H9 (cell line): Measurements from ENCODE around the gene THBS4. TPM values are rescaled to one million over a fixed set of nuclear protein-coding genes. Genes with fewer than 3 reads are reported as not detected.

ENCODE experiments used
- DNase-seq: peaks from one replicate; pipeline ENCODE4 v3.0.0-alpha.2; 2017
- H2AFZ ChIP-seq: one replicate; pipeline ENCODE4 v1.6.1; 2013; ENCODE audit warnings: mild to moderate bottlenecking, low read length, control low read depth, moderate library complexity
- H2AK5ac ChIP-seq: 2 replicates; pipeline ENCODE4 v1.6.1; 2013; ENCODE audit warnings: low read length, control low read depth, mixed read lengths; ENCODE audit not compliant: insufficient read length
- H2BK120ac ChIP-seq: one replicate; pipeline ENCODE4 v1.6.1; 2013; ENCODE audit warnings: low read depth, mild to moderate bottlenecking, low read length, control low read depth, inconsistent platforms; ENCODE audit not compliant: poor library complexity, severe bottlenecking
- H2BK12ac ChIP-seq: 2 replicates; pipeline ENCODE4 v1.6.1; 2013; ENCODE audit warnings: low read length, control low read depth, mixed read lengths, low read depth; ENCODE audit not compliant: insufficient read length
- H2BK15ac ChIP-seq: 2 replicates; pipeline ENCODE4 v1.6.1; 2013; ENCODE audit warnings: low read depth, low read length, control low read depth
- H2BK20ac ChIP-seq: one replicate; pipeline ENCODE4 v1.6.1; 2013; ENCODE audit warnings: low read depth, mild to moderate bottlenecking, low read length, control low read depth, inconsistent platforms; ENCODE audit not compliant: poor library complexity, severe bottlenecking
- H2BK5ac ChIP-seq: 2 replicates; pipeline ENCODE4 v1.6.1; 2013; ENCODE audit warnings: low read length, control low read depth, mixed read lengths; ENCODE audit not compliant: insufficient read length
- H3K14ac ChIP-seq: 2 replicates; pipeline ENCODE4 v1.6.1; 2013; ENCODE audit warnings: low read length, control low read depth; ENCODE audit not compliant: insufficient read depth
- H3K18ac ChIP-seq: 2 replicates; pipeline ENCODE4 v1.6.1; 2013; ENCODE audit warnings: low read depth, mild to moderate bottlenecking, mixed read lengths, low read length, control low read depth; ENCODE audit not compliant: insufficient read length
- H3K23ac ChIP-seq: 2 replicates; pipeline ENCODE4 v1.6.1; 2013; ENCODE audit warnings: low read length, control low read depth, mixed read lengths, low read depth; ENCODE audit not compliant: insufficient read length
- H3K23me2 ChIP-seq: 2 replicates; pipeline ENCODE4 v1.6.1; 2013; ENCODE audit warnings: low read depth, mild to moderate bottlenecking, mixed read lengths, low read length, control low read depth; ENCODE audit not compliant: insufficient read length, poor library complexity, severe bottlenecking
- H3K27ac ChIP-seq: 2 replicates; pipeline ENCODE4 v1.5.1; 2013; ENCODE audit warnings: low read length, control low read depth, mixed read lengths, low read depth; ENCODE audit not compliant: insufficient read length
- H3K27me3 ChIP-seq: 2 replicates; pipeline ENCODE4 v1.6.1; 2013; ENCODE audit warnings: low read length, control low read depth, inconsistent platforms; ENCODE audit not compliant: insufficient read depth
- H3K4ac ChIP-seq: 2 replicates; pipeline ENCODE4 v1.6.1; 2013; ENCODE audit warnings: low read depth, mild to moderate bottlenecking, control low read depth, inconsistent platforms, low read length, moderate library complexity
- H3K4me1 ChIP-seq: 2 replicates; pipeline ENCODE4 v1.6.1; 2013; ENCODE audit warnings: low read length, control low read depth, inconsistent platforms; ENCODE audit not compliant: insufficient read depth
- H3K4me2 ChIP-seq: 2 replicates; pipeline ENCODE4 v1.6.1; 2013; ENCODE audit warnings: low read length, control low read depth, mixed read lengths; ENCODE audit not compliant: insufficient read length, insufficient read depth
- H3K56ac ChIP-seq: 2 replicates; pipeline ENCODE4 v1.6.1; 2013; ENCODE audit warnings: low read depth, mild to moderate bottlenecking, mixed read lengths, low read length, control low read depth; ENCODE audit not compliant: insufficient read length
- H3K79me1 ChIP-seq: 2 replicates; pipeline ENCODE4 v1.6.1; 2013; ENCODE audit warnings: low read depth, mild to moderate bottlenecking, moderate library complexity, low read length, control low read depth, inconsistent platforms; ENCODE audit not compliant: insufficient read depth, poor library complexity, severe bottlenecking
- H3K79me2 ChIP-seq: 2 replicates; pipeline ENCODE4 v1.6.1; 2013; ENCODE audit warnings: low read length, control low read depth, inconsistent platforms; ENCODE audit not compliant: insufficient read depth
- H3K9ac ChIP-seq: 2 replicates; pipeline ENCODE4 v1.6.1; 2013; ENCODE audit warnings: low read length, control low read depth, mixed read lengths; ENCODE audit not compliant: insufficient read length; ENCODE audit errors: extremely low read depth
- H3K9me3 ChIP-seq: one replicate; pipeline ENCODE4 v1.6.1; 2013; ENCODE audit warnings: low read depth, low read length, inconsistent platforms; ENCODE audit not compliant: control insufficient read depth
- H3T11ph ChIP-seq: one replicate; pipeline ENCODE4 v1.6.1; 2013; ENCODE audit warnings: mild to moderate bottlenecking, low read length, control low read depth, inconsistent platforms
- H4K20me1 ChIP-seq: one replicate; pipeline ENCODE4 v1.6.1; 2013; ENCODE audit not compliant: control insufficient read depth, insufficient read length, insufficient read depth
- H4K5ac ChIP-seq: 2 replicates; pipeline ENCODE4 v1.6.1; 2013; ENCODE audit warnings: low read depth, mild to moderate bottlenecking, mixed read lengths, low read length, control low read depth; ENCODE audit not compliant: insufficient read length
- H4K8ac ChIP-seq: replicated peaks from 2 replicates; pipeline ENCODE4 v1.6.1; 2013; ENCODE audit warnings: low read length, control low read depth, mixed read lengths, low read depth; ENCODE audit not compliant: insufficient read length
- H4K91ac ChIP-seq: 2 replicates; pipeline ENCODE4 v1.6.1; 2013; ENCODE audit warnings: low read depth, mild to moderate bottlenecking, moderate library complexity, mixed read lengths, low read length, control low read depth; ENCODE audit not compliant: insufficient read length
- H3K27ac Mint-ChIP-seq, 3 experiments: 2 replicates in 2 of 3; 3 replicates in 1 of 3; pipeline ENCODE4 v1.8.0; 2020 to 2021; ENCODE audit warnings: mixed read lengths in 3 of 3, mild to moderate bottlenecking in 1 of 3, moderate library complexity in 1 of 3
- H3K27me3 Mint-ChIP-seq: 2 replicates; pipeline ENCODE4 v1.8.0; 2021; ENCODE audit warnings: low read depth, mild to moderate bottlenecking, moderate library complexity, mixed read lengths
- H3K36me3 Mint-ChIP-seq, 3 experiments: 2 replicates in 2 of 3; 3 replicates in 1 of 3; pipeline ENCODE4 v1.8.0; 2020 to 2021; ENCODE audit warnings: low read depth in 3 of 3, mixed read lengths in 3 of 3; ENCODE audit not compliant: insufficient read depth in 1 of 3
- H3K4me1 Mint-ChIP-seq, 2 experiments: 2 replicates each; pipeline ENCODE4 v1.8.0; 2020; ENCODE audit warnings: mixed read lengths in 2 of 2
- H3K4me3 Mint-ChIP-seq, 2 experiments: 2 replicates in 1 of 2; 3 replicates in 1 of 2; pipeline ENCODE4 v1.8.0; 2020 to 2021; ENCODE audit warnings: mild to moderate bottlenecking in 2 of 2, mixed read lengths in 2 of 2, moderate library complexity in 1 of 2
- H3K9me3 Mint-ChIP-seq, 2 experiments: 2 replicates in 1 of 2; 3 replicates in 1 of 2; pipeline ENCODE4 v1.8.0; 2020; ENCODE audit warnings: mild to moderate bottlenecking in 2 of 2, mixed read lengths in 2 of 2, moderate library complexity in 1 of 2
- WGBS: extraction: QIAGEN DNeasy Blood & Tissue Kit; methylation state at CpG from one replicate; pipeline ENCODE4 v1.1.7; 2013; ENCODE audit warnings: missing lambda C conversion rate, low lambda C conversion rate, mixed read lengths; ENCODE audit not compliant: insufficient read length; ENCODE audit errors: extremely low coverage; 5-methylcytosine and 5-hydroxymethylcytosine counted together
- total RNA-seq: library from RNA; stranded (reverse); gene quantifications from 2 replicates; pipeline ENCODE4 v1.2.1, GENCODE V29; 2021
- TF ChIP-seq, protein P1 (sequence below): fragments of 200-600 bp; sonication (generic); conservative IDR thresholded peaks from 3 replicates; pipeline ENCODE4 v1.8.0; 2021; ENCODE audit warnings: antibody characterized with exemption, mild to moderate bottlenecking

The THBS4 gene
- total RNA-seq, 1 experiment from 2014 or later, result 19.0 TPM

DNA sequence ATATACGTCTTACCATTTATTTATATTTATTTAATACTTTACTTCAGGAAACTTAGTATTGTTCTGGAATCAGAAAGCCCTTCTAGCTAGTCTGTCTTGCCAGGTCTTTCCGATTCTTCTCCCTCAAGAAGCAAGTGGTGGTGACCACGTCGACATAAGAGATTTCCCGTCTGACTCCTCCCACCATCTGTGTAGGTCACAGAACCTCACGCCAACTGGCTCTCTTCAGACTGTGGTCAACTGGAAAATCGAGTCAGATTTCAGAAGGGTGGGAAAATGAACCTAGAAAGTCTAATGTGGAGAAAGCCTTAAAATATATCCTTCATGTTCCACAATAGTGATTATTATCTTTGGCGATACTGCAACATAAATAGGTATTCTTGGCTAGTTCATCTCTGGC lies 17.3 kb downstream of the THBS4 start:
- H3K4me1 Mint-ChIP-seq, result peaks cover 11% of the 10 kb centered on the region in 2 experiments
- no peaks in the 10 kb centered on the region for H3K27me3 ChIP-seq

More for the DNA sequence above, 17.3 kb downstream of the THBS4 start:
- Histone ChIP-seq H3T11ph (no peak overlapping the region), H2BK20ac (no peak overlapping the region), H2BK12ac (no peak overlapping the region), H3K27ac (no peak overlapping the region), H3K79me2 (no peaks in the 10 kb centered on the region), H3K23me2 (peaks cover 2% of the 10 kb centered on the region), H3K9ac (no peak overlapping the region), H3K4ac (no peak overlapping the region), H3K23ac (no peak overlapping the region), H3K18ac (no peak overlapping the region), H3K4me1 (no peaks in the 10 kb centered on the region; the same call in 1 of the 2 replicates), H2AFZ (no peak overlapping the region), H4K91ac (no peak overlapping the region), H2BK5ac (no peak overlapping the region), H3K79me1 (no peaks in the 10 kb centered on the region), H3K9me3 (no peaks in the 10 kb centered on the region), H2BK15ac (no peak overlapping the region), H4K5ac (no peak overlapping the region), H3K56ac (no peak overlapping the region), H2BK120ac (no peak overlapping the region), H2AK5ac (no peak overlapping the region), H4K20me1 (no peaks in the 10 kb centered on the region), H4K8ac (no peak overlapping the region), H3K14ac (no peak overlapping the region), H3K4me2 (no peak overlapping the region)
- no peak for DNase-seq
- WGBS, result 100% methylated on average over 1 of the region's 8 CpGs
- Mint-ChIP-seq H3K27me3 (no peaks in the 10 kb centered on the region), H3K36me3 (no peaks in the 10 kb centered on the region), H3K27ac (no peak overlapping the region), H3K4me3 (no peak overlapping the region), H3K9me3 (no peaks in the 10 kb centered on the region)
- TF ChIP-seq, protein P1, sequence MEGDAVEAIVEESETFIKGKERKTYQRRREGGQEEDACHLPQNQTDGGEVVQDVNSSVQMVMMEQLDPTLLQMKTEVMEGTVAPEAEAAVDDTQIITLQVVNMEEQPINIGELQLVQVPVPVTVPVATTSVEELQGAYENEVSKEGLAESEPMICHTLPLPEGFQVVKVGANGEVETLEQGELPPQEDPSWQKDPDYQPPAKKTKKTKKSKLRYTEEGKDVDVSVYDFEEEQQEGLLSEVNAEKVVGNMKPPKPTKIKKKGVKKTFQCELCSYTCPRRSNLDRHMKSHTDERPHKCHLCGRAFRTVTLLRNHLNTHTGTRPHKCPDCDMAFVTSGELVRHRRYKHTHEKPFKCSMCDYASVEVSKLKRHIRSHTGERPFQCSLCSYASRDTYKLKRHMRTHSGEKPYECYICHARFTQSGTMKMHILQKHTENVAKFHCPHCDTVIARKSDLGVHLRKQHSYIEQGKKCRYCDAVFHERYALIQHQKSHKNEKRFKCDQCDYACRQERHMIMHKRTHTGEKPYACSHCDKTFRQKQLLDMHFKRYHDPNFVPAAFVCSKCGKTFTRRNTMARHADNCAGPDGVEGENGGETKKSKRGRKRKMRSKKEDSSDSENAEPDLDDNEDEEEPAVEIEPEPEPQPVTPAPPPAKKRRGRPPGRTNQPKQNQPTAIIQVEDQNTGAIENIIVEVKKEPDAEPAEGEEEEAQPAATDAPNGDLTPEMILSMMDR, result no peak
